SW 1271 (cell line): Measurements from ENCODE around the gene KLHL29.

Experiments used
- DNase-seq, 2 experiments: peaks; one replicate each; lab custom pipeline; 2025; lab: John Stamatoyannopoulos, UW

Gene KLHL29

GRCh38 chr2:23632831-23633395, 247.9 kb downstream of the KLHL29 start:
- no peak for DNase-seq

GRCh38 chr2:23633966-23634365, 249.0 kb downstream of the KLHL29 start:
- no peak for DNase-seq

- DNase-seq, result no peak
Measured at GRCh38 chr2:23635442-23636340, 250.7 kb downstream of the KLHL29 start.

GRCh38 chr2:23636426-23636825, 251.4 kb downstream of the KLHL29 start:
- DNase-seq, result no peak

- no peak for DNase-seq
Measured at GRCh38 chr2:23637011-23637778, 252.2 kb downstream of the KLHL29 start.

GRCh38 chr2:23639406-23639982, 254.5 kb downstream of the KLHL29 start:
- no peak for DNase-seq

GRCh38 chr2:23640711-23641110, 255.7 kb downstream of the KLHL29 start:
- no peak for DNase-seq

GRCh38 chr2:23642516-23642915, 257.5 kb downstream of the KLHL29 start:
- no peak for DNase-seq

GRCh38 chr2:23645230-23645808, 260.3 kb downstream of the KLHL29 start:
- no peak for DNase-seq

- no peak for DNase-seq
Measured at GRCh38 chr2:23647563-23647962, 262.6 kb downstream of the KLHL29 start.

GRCh38 chr2:23649303-23649702, 264.3 kb downstream of the KLHL29 start:
- no peak for DNase-seq

- DNase-seq, result no peak
Measured at GRCh38 chr2:23649819-23650218, 264.8 kb downstream of the KLHL29 start.

- DNase-seq, result no peak
Measured at GRCh38 chr2:23651187-23652080, 266.5 kb downstream of the KLHL29 start.

GRCh38 chr2:23653326-23653725, 268.3 kb downstream of the KLHL29 start:
- DNase-seq, result no peak

GRCh38 chr2:23654756-23655155, 269.8 kb downstream of the KLHL29 start:
- DNase-seq, result no peak

GRCh38 chr2:23655934-23656596, 271.1 kb downstream of the KLHL29 start:
- DNase-seq, result no peak

- DNase-seq, result no peak
Measured at GRCh38 chr2:23656597-23656973, 271.6 kb downstream of the KLHL29 start.

- DNase-seq, result no peak
Measured at GRCh38 chr2:23657371-23657770, 272.4 kb downstream of the KLHL29 start.

- no peak for DNase-seq
Measured at GRCh38 chr2:23657934-23658333, 273.0 kb downstream of the KLHL29 start.

- no peak for DNase-seq
Measured at GRCh38 chr2:23658466-23658942, 273.5 kb downstream of the KLHL29 start.
